RKO (cell line): Measurements from ENCODE around the gene CKS2.
A peak's percentile ranks its signal among the peaks of the same experiment; 100 is the strongest.
"Not testable (repeated sequence)": the region's sequence is repeated elsewhere in the genome, so short reads cannot be mapped to it uniquely, and the experiment has no call there.

Source experiments
- DNase-seq: peaks from one replicate; pipeline ENCODE4 v3.0.0-alpha.2; 2016; ENCODE audit warnings: low spot score

CKS2 gene

DNA sequence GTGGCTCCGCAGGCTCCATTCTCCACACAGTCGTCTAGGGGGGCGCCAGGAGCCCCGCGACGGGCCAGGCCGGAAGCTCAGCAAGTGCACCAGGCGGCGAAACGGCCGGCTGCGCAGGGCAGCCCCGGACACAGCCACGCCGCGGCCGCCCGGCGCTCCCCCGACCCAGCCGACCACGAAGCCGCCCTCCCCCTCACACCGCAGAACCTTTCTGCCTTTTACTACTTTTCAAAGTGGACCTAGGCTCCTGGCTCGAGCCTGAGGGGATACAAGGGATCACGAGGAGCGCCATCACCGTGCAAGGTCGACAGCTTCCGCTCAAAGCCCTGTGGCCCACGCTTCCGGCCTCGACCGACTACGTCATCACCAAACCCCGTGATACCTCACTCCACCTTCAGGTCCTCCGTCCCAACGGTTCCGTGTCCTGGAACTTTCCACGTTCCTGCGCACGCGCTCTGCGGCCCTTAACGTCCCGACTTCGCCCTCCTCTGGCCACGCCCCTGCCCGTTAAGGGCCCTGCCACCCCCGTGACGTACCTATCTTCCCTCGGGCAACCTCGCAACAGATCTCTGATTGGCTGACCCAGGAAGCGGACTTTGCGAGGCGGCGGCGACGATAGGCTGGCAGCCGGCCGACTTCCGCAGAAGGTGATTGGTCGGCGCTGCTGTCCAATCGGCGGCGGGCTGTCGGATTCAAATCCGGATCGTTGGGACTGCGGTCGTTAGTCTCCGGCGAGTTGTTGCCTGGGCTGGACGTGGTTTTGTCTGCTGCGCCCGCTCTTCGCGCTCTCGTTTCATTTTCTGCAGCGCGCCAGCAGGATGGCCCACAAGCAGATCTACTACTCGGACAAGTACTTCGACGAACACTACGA, at the start of gene CKS2:
TSS of gene CKS2 (plus strand) at position 721 of the 871 bp plus-strand sequence. CDS start at position 819, 98 bp downstream.
- DNase-seq = peak; percentile 100

DNA sequence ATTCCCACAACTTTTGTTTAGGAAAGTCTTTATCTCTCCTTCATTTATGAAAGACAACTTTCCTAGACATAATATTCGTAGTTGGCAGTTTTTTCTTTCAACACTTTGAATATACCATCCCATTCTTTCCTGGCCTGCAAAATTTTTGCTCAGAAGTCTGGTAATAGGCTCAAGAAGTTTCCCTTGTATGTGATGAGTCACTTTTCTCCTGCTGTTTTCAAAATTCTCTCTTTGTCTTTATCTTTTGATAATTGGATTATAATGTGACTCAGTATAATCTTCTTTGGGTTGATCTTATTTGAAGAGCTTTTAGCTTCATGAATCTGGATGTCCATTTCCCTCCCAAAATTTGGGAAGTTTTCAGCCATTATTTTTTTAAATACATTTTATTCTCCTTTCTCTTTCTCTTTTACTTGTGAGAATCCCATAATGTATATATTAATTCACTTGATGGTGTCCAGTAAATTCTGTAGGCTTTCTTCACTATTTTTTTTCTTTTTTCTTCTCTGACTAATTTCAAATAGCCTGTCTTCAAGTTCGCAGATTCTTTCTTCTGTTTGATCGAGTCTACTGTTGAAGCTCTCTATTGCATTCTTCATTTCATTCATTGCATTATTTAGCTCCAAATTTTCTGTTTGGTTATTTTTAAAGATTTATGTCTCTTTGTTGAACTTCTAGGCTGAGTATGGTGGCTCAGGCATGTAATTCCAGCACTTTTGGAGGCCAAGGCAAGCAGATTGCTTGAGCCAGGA, 37.3 kb upstream of the CKS2 start:
- no peak for DNase-seq

DNA sequence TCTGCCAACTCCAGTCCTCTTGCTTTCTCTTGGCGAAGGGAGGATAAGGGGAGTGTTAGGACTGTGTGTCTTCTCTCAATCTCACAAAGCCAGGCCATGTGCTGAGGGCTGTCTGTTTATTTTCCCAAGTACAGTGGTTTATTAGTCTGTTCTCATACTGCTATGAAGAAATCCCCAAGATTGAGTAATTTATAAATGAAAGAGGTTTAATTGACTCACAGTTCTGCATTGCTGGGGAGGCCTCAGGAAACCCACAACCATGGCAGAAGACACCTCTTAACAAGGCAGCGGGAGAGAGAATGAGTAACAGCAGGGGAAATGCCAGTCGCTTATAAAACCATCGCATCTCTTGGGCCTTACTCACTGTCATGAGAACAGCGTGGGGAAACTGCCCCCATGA, 36.2 kb upstream of the CKS2 start:
- DNase-seq = peak; percentile 34

DNA sequence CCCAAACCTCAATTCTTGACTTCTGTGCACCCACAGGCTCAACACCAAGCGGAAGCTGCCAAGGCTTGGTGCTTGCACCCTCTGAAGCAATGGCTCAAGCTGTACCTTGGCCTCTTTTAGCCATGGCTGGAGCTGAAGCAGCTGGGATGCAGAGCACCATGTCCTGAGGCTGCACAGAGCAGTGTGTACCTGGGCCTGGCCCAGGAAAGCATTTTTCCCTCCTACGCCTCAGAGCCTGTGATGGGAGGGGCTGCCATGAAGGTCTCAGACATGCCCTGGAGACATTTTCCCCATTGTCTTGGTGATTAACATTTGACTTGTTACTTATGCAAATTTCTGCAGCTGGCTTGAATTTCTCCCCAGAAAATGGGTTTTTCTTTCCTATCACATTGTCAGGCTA, 35.0 kb upstream of the CKS2 start:
- DNase-seq = not testable (repeated sequence)

DNA sequence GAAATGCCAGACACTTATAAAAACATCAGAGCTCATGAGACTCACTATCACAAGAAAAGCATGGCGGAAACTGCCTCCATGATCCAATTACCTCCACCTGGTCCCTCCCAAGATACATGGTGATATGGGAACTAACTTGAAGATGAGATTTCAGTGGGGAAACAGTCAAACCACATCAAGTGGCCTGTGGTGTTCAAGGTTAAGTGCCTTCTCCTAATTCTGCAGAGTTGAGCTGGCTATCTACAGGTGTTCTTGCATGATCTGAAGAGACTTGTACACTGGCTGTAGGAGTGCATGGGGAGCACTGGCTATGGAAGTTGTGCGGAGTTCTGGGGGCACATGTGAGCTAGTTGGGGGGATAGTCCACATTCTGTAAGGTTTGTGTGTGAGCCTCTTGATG, 34.0 kb upstream of the CKS2 start:
- DNase-seq = no peak

DNA sequence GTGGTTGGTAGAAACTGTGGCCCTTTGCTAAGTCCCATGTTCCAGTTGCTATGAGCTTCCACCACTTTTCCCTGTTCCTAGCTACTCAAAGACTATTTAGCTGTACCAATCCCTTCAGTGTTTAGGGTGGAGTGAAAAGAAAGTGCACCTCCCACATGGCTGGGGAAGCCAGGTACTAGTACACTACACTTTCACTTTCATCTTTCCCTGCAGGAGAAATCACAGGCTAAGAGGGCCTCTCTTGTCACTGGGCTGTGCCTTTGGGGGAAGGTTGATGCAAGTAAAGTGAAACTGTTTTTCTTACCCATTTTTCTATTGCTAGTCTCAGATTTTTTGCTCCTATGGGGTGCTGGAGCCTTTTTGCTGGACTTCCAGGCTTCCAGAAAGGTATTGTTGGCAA, 33.5 kb upstream of the CKS2 start:
- no peak for DNase-seq

DNA sequence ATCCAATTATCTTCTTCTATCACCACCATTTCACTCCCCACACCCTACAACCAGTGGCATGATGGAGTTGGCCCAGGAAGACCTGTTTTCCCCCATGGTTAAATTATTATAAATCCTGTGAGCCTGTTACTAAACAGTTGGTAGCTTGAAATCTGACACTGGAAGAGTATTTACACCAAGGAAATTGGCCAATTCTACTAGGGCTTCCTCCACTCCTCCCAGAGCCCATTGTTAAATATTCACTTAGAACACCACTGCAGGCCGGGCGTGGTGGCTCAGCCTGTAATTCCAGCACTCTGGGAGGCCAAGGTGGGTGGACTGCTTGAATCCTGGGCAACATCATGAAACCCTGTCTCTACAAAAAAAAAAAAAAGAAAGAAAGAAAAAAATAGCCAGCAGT, 32.4 kb upstream of the CKS2 start:
- DNase-seq = no peak

DNA sequence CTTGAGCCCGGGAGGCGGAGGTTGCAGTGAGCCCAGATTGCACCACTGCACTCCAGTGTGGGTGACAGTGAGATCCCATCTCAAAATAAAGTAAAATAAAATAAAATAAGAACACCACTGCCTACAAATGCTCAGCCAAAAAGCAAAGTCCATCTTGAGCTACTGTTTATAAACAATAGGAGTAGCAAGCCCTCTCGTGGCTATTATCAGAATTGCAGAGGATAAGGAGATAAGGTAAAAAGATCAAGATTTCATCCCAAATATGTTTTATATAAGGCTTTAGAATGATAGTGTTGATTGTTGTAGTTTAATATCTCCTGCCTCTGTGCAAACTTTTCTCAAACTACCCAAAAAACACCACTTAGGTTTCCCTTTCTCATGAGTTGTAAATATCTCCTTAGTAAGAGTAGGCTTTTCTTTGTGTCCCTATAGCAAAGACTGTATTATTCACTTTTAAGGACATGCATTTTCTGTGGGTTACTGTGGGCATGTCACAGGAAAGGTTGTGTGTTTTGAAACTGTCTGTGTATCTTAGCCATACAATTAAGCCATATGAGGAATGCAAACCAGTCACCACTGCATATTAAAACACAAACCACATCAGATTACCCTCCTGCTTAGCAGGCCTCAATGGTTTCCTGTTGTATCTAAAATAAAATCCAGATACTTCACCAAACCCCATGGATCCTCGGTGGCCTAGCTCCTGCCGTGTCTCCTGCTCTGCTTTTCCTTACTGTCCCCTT, 31.8 kb upstream of the CKS2 start:
- DNase-seq = peak; percentile 73

DNA sequence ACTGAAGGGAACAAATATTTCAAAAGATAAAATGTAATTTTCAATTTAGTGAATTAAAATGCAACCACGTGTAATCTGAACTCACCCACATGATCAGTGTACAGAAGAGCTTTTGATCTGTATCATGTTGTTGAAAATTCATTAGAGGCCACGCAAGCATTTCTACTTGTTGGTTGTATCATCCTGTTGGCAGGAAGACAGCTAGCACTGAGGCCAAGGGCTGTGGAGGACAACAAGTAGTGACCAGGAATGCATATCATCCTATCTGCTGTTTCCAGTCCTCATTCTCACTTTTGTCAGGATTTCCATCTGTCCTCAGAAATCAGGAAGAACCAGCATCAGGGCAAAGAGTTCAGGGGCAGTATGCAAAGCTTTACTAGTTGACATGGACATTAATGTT, 29.9 kb upstream of the CKS2 start:
- no peak for DNase-seq

DNA sequence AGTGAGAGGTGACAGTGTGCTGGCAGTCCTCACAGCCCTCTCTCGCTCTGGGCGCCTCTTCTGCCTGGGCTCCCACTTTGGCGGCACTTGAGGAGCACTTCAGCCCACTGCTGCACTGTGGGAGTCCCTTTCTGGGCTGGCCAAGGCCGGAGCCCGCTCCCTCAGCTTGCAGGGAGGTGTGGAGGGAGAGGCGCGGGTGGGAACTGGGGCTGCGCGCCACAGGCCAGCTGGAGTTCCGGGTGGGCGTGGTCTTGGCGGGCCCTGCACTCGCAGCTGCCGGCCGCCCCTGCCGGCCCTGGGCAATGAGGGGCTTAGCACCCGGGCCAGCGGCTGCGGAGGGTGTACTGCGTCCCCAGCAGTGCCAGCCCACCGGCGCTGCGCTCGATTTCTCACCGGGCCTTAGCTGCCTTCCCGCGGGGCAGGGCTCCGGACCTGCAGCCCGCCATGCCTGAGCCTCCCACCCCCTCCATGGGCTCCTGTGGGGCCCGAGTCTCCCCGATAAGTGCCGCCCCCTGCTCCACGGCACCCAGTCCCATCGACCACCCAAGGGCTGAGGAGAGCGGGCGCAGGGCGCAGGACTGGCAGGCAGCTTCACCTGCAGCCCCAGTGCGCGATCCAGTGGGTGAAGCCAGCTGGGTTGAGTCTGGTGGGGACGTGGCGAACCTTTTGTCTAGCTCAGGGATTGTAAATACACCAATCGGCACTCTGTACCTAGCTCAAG, 28.6 kb upstream of the CKS2 start:
- not testable (repeated sequence) for DNase-seq

DNA sequence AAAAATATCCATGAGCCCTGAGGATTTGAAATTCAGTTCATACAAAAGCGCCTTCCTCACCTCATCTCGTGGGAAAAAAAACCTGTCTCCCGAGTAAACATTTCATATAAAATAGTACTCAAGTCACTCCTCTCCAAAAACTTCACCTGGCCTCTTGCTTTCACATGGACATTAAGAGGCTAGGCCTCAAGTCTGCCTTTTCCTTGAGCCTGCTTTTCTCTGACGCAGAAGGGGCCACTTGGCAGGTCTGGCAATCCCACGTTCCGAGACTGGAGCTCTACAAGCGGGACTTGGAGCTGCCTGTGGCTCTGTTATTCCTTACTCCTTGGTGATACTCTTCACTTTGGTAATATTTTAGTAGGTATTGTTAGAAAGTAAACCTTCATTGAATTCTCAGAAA, 26.9 kb upstream of the CKS2 start:
- no peak for DNase-seq

DNA sequence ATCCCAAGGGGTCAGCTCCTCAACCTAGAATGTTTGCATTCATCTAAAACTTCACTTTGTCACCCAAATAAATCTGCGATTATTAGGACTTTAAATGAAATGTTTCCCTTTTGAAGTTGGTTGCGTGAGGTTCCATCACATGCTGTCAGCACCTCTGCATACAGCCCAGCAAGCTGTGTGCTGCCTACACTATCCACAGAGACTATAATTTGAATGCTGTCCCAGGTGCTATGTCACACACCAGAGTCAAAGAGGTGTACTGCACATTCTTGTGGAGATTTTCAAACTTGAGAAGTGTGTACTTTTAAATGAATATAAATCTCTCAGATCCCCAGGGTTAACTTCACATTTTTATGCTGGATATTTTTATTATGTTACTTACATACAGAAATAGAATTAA, 19.3 kb upstream of the CKS2 start:
- no peak for DNase-seq

DNA sequence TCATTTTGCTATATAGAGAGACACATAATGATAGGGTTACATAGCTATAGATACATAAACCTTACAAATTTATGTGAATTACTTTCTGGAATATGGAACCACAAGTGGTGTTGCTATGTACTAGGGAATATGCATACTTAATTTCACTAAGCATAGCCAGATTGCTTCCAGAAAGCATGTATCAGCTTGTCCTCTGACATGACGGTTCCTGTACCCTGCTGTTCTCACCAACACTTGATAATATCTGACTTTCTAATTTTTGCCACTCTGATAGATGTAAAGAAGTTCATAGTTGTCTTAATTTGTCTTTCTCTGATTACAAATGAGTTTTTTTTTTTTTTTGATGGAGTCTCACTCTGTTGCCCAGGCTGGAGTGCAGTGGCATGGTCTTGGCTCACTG, 18.0 kb upstream of the CKS2 start:
- DNase-seq = no peak

DNA sequence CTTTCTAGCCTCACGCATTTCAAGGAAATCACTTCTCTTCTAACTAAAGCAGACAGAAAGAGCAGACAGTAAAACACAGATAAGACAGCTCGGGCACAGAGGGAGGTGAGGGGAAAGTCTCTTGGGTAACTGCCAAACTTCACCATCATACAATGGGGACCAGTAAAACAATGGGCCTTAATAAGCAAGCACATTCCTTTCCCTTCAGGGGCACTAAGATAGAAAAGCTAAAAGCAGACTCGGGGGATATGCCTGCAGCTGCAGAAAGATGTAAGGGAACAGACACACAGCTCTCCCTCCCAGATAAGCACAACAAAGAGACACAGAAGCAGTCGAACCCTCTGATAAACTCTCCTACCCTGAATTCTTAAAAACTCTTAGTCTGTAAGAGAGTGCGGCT, 15.6 kb upstream of the CKS2 start:
- DNase-seq = no peak

DNA sequence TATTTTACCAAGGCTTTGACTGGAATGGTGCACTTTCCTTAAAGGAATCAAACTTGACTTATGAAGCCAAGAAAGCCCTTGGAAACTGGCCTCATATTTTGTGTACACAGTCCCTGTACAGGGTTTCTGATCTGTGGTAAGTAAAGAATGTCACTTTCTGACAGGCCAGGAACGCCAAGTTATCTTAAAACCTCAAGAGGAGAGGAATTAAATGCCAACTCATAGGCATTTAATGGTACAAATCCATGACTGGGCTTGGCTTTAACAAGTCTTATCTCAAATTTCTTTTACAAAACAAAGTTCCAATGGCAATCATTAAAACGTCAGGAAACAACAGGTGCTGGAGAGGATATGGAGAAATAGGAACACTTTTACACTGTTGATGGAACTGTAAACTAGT, 9.0 kb upstream of the CKS2 start:
- DNase-seq = not testable (repeated sequence)

DNA sequence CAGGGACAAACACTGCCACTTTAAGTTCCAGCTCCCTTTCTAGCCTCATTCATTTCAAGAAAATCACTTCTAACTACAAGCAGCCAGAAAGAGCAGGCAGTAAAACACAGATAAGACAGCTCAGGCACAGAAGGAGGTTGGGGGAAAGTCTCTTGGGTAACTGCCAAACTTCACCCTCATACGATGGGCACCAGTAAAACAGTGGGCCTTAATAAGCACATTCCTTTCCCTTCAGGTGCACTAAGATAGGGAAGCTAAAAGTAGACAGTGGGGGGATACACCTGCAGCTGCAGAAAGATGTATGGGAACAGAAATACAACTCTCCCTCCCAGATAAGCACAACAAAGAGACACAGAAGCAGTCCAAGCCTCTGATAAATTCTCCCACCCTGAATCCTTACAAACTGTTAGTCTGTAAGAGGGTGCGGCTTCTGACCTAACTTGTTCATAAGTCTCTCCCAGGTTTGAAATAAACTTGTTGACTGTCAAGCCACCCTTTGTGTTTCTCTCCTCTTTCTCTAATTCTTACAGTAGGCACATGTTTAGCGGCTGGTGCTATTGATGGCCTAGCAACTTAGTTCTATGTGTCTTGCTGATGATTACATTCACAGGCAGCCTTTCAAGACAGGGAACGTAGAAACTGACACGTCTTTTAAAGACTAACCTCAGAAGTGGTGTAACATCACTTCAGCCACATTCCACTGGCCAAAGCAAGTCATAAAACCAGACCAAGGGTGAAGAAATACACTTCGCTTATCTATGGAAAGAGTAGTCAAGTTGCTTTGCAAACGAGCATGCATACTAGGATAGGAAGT, 6.8 kb upstream of the CKS2 start:
- no peak for DNase-seq

DNA sequence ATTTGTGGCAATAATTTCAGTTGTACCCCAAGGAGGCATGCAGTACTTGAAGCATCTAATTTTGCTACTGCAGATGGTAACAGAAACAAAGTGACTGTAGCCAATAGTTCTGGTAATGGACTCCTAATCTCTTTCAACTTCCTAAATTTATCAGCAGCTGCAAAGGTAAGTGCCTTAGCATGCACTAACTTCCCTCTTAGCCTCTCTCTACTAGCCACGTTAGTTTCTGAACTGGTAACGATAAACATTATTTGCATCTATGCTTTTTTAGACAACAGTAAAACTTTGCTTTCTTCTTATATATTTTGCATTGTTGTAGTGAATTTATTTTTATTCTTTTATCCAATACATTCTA, 6.2 kb upstream of the CKS2 start:
- DNase-seq = no peak

DNA sequence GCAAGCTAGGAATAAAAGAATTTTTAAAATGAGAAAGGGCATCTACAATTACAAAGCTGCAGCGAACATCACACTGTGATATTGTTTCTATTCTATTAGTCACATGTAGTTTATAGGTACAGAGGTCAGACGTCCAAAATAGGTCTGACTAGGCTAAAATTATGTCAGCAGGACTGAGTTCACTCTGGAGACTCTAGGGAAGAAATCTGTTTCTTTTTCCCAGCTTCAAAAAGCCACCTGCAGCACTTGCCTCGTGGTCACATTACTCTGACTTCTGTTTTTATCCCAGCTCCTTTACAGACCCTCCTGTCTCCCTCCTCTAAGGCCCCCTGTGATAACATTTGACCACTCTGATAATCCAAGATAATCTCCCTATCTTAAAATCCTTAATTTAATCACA, 5.1 kb upstream of the CKS2 start:
- peak; percentile 32 for DNase-seq

DNA sequence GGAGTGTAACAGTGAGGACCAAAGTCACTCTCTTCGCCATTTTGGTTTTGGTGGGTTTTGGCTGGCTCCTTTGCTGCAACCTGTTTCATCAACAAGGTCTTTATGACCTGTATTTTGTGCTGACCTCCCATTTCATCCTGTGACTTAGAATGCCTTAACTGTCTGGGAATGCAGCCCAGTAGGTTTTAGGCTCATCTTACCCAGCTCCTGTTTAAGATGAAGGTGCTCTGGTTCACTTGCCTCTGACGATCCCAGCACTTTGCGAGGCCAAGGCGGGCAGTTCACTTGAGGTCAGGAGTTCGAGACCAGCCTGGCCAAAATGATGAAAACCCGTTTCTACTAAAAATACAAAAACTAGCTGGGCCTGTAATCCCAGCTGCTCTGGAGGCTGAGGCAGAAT, 1.8 kb upstream of the CKS2 start:
- no peak for DNase-seq

DNA sequence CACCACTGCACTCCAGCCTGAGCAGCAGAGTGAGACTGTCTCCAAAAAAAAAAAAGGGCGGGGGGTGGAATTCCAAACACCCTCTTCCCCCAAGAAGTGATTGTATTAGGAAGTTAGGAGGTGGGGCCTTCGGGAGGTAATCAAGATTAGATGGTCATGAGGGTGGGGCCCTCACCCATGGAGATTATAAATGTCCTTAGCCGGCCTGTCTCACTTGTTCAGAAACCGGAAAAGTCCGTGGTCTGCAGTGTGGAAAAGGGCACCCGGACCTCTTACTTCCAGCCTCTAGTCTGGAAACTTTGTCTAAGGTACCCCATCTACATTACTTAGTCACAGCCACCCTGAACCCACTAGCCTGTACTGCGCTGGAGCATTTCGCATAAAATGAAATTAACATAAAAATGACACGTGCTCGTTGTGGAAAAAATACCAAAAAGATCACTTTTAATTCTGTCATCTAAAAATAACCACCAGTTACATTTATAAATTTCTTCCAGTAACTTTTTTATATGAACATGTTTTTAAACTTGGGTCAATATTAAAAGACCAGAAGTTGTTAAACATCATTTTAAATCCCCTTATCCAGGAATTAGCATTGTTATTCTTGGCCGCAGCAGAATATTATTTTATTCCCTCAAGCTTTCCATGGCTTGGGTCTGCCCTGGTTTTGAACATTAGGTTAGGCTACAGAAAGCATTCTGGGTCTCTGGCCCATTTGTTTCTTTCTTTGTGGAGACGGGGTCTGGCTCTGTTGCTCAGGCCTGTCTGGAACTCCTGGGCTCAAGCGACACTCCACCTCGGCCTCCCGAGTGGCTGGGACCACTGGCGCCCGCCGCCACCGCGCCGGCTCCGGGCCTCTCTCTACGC, 1.2 kb upstream of the CKS2 start:
- DNase-seq = peak; percentile 47
